ENCODE data around the gene CREB5.

CREB5 gene

DNA sequence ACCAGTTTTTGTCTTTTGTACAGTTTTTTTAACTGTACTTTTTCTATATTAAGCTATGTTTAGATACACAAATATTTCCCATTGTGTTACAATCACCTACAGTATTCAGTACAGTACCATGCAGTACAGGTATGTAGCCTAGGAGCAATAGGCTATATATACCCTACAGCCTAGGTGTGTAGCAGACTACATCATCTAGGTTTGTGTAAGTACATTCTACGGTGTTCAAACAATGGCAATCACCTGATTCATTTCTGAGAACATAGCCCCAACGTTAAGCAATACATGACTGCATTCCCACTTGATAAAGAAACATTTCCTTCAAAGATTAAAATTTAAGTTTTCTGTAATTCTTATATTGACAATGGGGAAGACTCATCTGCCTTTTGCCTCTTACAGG lies 456.4 kb downstream of the CREB5 start:
- DNase-seq (ENCODE audit: low read depth in 2 of 2), result no peak
- TF ChIP-seq, protein P1, sequence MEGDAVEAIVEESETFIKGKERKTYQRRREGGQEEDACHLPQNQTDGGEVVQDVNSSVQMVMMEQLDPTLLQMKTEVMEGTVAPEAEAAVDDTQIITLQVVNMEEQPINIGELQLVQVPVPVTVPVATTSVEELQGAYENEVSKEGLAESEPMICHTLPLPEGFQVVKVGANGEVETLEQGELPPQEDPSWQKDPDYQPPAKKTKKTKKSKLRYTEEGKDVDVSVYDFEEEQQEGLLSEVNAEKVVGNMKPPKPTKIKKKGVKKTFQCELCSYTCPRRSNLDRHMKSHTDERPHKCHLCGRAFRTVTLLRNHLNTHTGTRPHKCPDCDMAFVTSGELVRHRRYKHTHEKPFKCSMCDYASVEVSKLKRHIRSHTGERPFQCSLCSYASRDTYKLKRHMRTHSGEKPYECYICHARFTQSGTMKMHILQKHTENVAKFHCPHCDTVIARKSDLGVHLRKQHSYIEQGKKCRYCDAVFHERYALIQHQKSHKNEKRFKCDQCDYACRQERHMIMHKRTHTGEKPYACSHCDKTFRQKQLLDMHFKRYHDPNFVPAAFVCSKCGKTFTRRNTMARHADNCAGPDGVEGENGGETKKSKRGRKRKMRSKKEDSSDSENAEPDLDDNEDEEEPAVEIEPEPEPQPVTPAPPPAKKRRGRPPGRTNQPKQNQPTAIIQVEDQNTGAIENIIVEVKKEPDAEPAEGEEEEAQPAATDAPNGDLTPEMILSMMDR (IDR thresholded peaks at IDR 0.05; ENCODE audit: low read depth, low read length), result no peak
- no peak overlapping the region for H3K4me3 ChIP-seq (replicated peaks in 1 of 2; ENCODE audit: low read depth in 2 of 2, low read length in 2 of 2)

GRCh38 chr7:28871077-28871476 lies 458.8 kb downstream of the CREB5 start:
- no peak for DNase-seq (ENCODE audit: low read depth in 2 of 2)
- no peak overlapping the region for H3K4me3 ChIP-seq (replicated peaks in 1 of 2; ENCODE audit: low read depth in 2 of 2, low read length in 2 of 2)

DNA sequence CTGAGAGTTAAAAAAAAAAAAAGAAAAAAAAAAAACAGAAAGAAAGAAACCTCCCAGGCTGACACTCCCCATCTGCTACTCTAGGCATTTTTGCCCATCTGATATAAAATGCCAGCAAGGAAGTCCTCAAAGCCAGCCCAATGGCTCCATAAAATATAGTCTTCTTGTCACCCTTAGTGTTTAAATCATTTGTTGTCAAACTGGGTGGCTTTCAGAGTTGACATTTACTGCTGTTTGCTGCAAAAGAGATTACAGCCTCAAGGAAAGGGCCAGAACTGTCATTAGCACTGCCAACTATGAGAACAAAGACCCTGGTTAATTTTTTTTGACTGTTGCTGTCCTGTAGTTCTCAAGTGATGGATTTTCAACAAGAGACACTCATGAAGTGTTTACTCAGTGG lies 459.3 kb downstream of the CREB5 start:
- no peak for DNase-seq (ENCODE audit: low read depth in 2 of 2)
- no peak overlapping the region for H3K4me3 ChIP-seq (replicated peaks in 1 of 2; ENCODE audit: low read depth in 2 of 2, low read length in 2 of 2)
- TF ChIP-seq, protein P1 (IDR thresholded peaks at IDR 0.05; ENCODE audit: low read depth, low read length), result no peak

More at GRCh38 chr7:28871077-28871476, 458.8 kb downstream of the CREB5 start:
- TF ChIP-seq, protein P1 (IDR thresholded peaks at IDR 0.05; ENCODE audit: low read depth, low read length), result no peak

GRCh38 chr7:28872226-28872625 lies 459.9 kb downstream of the CREB5 start:
- peak; percentile 9 to 75 for DNase-seq (ENCODE audit: low read depth in 2 of 2)
- H3K4me3 ChIP-seq (replicated peaks in 1 of 2; ENCODE audit: low read depth in 2 of 2, low read length in 2 of 2), result no peak overlapping the region
- TF ChIP-seq, protein P1 (IDR thresholded peaks at IDR 0.05; ENCODE audit: low read depth, low read length), result no peak

DNA sequence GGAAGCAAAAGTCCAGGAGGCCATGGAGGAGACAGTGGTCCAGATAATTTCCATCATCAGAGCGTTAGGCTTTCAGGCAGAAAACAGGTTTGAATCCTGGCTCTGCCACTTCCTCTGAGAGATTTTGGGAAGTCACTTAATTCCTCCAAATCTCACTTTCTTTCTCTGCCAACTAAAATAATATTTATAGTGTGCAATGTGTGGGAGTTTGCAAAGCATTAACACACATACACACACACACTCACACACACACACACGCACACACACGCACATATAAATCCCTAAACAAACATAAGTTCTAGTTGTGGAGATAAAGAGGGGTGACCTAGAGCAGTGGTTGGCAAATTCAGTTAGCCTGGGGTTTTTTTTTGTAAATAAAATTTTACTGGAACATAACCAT lies 461.0 kb downstream of the CREB5 start:
- DNase-seq (ENCODE audit: low read depth in 2 of 2), result no peak
- no peak overlapping the region for H3K4me3 ChIP-seq (replicated peaks in 1 of 2; ENCODE audit: low read depth in 2 of 2, low read length in 2 of 2)
- TF ChIP-seq, protein P1 (IDR thresholded peaks at IDR 0.05; ENCODE audit: low read depth, low read length), result no peak

- H3K4me3 ChIP-seq (replicated peaks in 1 of 2; ENCODE audit: low read depth in 2 of 2, low read length in 2 of 2), result no peak overlapping the region
- DNase-seq (ENCODE audit: low read depth in 2 of 2), result no peak
- TF ChIP-seq, protein P1 (IDR thresholded peaks at IDR 0.05; ENCODE audit: low read depth, low read length), result no peak
These were observed 461.7 kb downstream of the CREB5 start for GRCh38 chr7:28874001-28874400.
